ENCODE data around the gene NRCAM. TPM values are rescaled to one million over a fixed set of nuclear protein-coding genes. Genes with fewer than 3 reads are reported as not detected.

The NRCAM gene
- total and polyA plus RNA-seq, 2 of the 8 experiments (the other 6 are each of a cell fraction or from before 2014, with no cell fraction given), result 2.7 to 3.8 TPM

DNA sequence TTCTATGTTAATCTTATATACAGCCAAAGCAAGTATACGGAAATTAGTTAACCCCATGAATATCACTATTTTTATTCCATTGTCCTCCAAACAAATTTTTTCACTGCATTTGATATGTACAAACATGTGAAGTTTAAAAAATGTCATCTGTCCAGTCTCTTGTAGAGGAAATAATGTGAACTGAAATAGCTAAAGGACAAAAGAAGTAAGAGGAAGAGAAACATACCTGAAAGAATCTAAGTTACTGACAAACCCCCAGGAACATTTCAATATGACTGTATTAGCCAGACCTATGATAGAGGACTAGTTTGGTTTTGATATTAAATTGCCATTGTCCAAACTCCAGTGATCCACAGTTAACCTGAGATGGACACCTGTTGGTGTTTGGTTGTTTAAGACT is 80.6 kb downstream of the NRCAM start (continued):
- TF ChIP-seq, protein P1, sequence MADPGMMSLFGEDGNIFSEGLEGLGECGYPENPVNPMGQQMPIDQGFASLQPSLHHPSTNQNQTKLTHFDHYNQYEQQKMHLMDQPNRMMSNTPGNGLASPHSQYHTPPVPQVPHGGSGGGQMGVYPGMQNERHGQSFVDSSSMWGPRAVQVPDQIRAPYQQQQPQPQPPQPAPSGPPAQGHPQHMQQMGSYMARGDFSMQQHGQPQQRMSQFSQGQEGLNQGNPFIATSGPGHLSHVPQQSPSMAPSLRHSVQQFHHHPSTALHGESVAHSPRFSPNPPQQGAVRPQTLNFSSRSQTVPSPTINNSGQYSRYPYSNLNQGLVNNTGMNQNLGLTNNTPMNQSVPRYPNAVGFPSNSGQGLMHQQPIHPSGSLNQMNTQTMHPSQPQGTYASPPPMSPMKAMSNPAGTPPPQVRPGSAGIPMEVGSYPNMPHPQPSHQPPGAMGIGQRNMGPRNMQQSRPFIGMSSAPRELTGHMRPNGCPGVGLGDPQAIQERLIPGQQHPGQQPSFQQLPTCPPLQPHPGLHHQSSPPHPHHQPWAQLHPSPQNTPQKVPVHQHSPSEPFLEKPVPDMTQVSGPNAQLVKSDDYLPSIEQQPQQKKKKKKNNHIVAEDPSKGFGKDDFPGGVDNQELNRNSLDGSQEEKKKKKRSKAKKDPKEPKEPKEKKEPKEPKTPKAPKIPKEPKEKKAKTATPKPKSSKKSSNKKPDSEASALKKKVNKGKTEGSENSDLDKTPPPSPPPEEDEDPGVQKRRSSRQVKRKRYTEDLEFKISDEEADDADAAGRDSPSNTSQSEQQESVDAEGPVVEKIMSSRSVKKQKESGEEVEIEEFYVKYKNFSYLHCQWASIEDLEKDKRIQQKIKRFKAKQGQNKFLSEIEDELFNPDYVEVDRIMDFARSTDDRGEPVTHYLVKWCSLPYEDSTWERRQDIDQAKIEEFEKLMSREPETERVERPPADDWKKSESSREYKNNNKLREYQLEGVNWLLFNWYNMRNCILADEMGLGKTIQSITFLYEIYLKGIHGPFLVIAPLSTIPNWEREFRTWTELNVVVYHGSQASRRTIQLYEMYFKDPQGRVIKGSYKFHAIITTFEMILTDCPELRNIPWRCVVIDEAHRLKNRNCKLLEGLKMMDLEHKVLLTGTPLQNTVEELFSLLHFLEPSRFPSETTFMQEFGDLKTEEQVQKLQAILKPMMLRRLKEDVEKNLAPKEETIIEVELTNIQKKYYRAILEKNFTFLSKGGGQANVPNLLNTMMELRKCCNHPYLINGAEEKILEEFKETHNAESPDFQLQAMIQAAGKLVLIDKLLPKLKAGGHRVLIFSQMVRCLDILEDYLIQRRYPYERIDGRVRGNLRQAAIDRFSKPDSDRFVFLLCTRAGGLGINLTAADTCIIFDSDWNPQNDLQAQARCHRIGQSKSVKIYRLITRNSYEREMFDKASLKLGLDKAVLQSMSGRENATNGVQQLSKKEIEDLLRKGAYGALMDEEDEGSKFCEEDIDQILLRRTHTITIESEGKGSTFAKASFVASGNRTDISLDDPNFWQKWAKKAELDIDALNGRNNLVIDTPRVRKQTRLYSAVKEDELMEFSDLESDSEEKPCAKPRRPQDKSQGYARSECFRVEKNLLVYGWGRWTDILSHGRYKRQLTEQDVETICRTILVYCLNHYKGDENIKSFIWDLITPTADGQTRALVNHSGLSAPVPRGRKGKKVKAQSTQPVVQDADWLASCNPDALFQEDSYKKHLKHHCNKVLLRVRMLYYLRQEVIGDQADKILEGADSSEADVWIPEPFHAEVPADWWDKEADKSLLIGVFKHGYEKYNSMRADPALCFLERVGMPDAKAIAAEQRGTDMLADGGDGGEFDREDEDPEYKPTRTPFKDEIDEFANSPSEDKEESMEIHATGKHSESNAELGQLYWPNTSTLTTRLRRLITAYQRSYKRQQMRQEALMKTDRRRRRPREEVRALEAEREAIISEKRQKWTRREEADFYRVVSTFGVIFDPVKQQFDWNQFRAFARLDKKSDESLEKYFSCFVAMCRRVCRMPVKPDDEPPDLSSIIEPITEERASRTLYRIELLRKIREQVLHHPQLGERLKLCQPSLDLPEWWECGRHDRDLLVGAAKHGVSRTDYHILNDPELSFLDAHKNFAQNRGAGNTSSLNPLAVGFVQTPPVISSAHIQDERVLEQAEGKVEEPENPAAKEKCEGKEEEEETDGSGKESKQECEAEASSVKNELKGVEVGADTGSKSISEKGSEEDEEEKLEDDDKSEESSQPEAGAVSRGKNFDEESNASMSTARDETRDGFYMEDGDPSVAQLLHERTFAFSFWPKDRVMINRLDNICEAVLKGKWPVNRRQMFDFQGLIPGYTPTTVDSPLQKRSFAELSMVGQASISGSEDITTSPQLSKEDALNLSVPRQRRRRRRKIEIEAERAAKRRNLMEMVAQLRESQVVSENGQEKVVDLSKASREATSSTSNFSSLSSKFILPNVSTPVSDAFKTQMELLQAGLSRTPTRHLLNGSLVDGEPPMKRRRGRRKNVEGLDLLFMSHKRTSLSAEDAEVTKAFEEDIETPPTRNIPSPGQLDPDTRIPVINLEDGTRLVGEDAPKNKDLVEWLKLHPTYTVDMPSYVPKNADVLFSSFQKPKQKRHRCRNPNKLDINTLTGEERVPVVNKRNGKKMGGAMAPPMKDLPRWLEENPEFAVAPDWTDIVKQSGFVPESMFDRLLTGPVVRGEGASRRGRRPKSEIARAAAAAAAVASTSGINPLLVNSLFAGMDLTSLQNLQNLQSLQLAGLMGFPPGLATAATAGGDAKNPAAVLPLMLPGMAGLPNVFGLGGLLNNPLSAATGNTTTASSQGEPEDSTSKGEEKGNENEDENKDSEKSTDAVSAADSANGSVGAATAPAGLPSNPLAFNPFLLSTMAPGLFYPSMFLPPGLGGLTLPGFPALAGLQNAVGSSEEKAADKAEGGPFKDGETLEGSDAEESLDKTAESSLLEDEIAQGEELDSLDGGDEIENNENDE (IDR thresholded peaks at IDR 0.05; ENCODE audit: insufficient replicate concordance, low read length), result no peak
- no peak for TF ChIP-seq RXRA (IDR thresholded peaks at IDR 0.05; ENCODE audit: insufficient read depth, low read depth, low read length)
- no peak for TF ChIP-seq CHD1 (IDR thresholded peaks at IDR 0.05; ENCODE audit: low read depth, low read length)
- no peak for TF ChIP-seq MAFK (IDR thresholded peaks at IDR 0.05; ENCODE audit: low read depth, low read length)
- TF ChIP-seq, protein P2, sequence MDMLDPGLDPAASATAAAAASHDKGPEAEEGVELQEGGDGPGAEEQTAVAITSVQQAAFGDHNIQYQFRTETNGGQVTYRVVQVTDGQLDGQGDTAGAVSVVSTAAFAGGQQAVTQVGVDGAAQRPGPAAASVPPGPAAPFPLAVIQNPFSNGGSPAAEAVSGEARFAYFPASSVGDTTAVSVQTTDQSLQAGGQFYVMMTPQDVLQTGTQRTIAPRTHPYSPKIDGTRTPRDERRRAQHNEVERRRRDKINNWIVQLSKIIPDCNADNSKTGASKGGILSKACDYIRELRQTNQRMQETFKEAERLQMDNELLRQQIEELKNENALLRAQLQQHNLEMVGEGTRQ (IDR thresholded peaks at IDR 0.05; ENCODE audit: low read length), result no peak
- no peak for TF ChIP-seq EGR1 (IDR thresholded peaks at IDR 0.05; ENCODE audit: borderline replicate concordance, low read depth, low read length)
- no peak for TF ChIP-seq RNF2 (IDR thresholded peaks at IDR 0.05; ENCODE audit: borderline replicate concordance, low read depth, low read length, missing control alignments, poor library complexity, severe bottlenecking)
- TF ChIP-seq TBP (IDR thresholded peaks at IDR 0.05; ENCODE audit: low read depth, low read length), result no peak
- TF ChIP-seq CTBP2 (IDR thresholded peaks at IDR 0.05; ENCODE audit: borderline replicate concordance, insufficient read depth, insufficient read length, low read length), result no peak
- TF ChIP-seq EZH2 (IDR thresholded peaks at IDR 0.05; ENCODE audit: low read depth, low read length, severe bottlenecking), result no peak

Data from H1 (cell line).